GM19397 (cell line): ENCODE data around the gene EHD2.

ENCODE experiments used
- ATAC-seq: cut with Tn5 transposase; IDR thresholded peaks from one replicate; pipeline ENCODE4 v1.9.1; 2021; ENCODE audit warnings: mild to moderate bottlenecking, moderate library complexity; ENCODE audit not compliant: unreplicated experiment

Gene EHD2

GRCh38 chr19:47691090-47691489 lies 22.1 kb upstream of the EHD2 start:
- ATAC-seq = no peak

- no peak for ATAC-seq
Measured at GRCh38 chr19:47691782-47692181, 21.4 kb upstream of the EHD2 start.

- no peak for ATAC-seq
Measured at GRCh38 chr19:47693489-47693888, 19.7 kb upstream of the EHD2 start.

GRCh38 chr19:47693903-47694302 lies 19.3 kb upstream of the EHD2 start:
- no peak for ATAC-seq

- no peak for ATAC-seq
Measured at GRCh38 chr19:47694466-47695273, 18.6 kb upstream of the EHD2 start.

GRCh38 chr19:47695533-47696262 lies 17.5 kb upstream of the EHD2 start:
- no peak for ATAC-seq

GRCh38 chr19:47696635-47697034 lies 16.6 kb upstream of the EHD2 start:
- no peak for ATAC-seq

GRCh38 chr19:47697863-47698609 lies 15.2 kb upstream of the EHD2 start:
- no peak for ATAC-seq

- ATAC-seq = no peak
Measured at GRCh38 chr19:47698631-47699359, 14.4 kb upstream of the EHD2 start.

GRCh38 chr19:47699360-47699917 lies 13.8 kb upstream of the EHD2 start:
- ATAC-seq = no peak

GRCh38 chr19:47700934-47701716 lies 12.1 kb upstream of the EHD2 start:
- no peak for ATAC-seq

GRCh38 chr19:47701717-47702552 lies 11.3 kb upstream of the EHD2 start:
- no peak for ATAC-seq

GRCh38 chr19:47702671-47703070 lies 10.6 kb upstream of the EHD2 start:
- ATAC-seq = no peak

- ATAC-seq = no peak
Measured at GRCh38 chr19:47703301-47703700, 9.9 kb upstream of the EHD2 start.

- ATAC-seq = no peak
Measured at GRCh38 chr19:47704024-47704423, 9.2 kb upstream of the EHD2 start.

- no peak for ATAC-seq
Measured at GRCh38 chr19:47704656-47705055, 8.6 kb upstream of the EHD2 start.

GRCh38 chr19:47707135-47707925 lies 5.9 kb upstream of the EHD2 start:
- ATAC-seq = no peak

- ATAC-seq = no peak
Measured at GRCh38 chr19:47711652-47712242, 1.5 kb upstream of the EHD2 start.
